ENCODE data around the gene CHCHD2. TPM values are rescaled to one million over a fixed set of nuclear protein-coding genes. Genes with fewer than 3 reads are reported as not detected.
A peak's percentile ranks its signal among the peaks of the same experiment; 100 is the strongest.

Gene CHCHD2
- total and polyA plus RNA-seq, 2 of the 13 experiments (the other 11 are each of a cell fraction or from before 2014, with no cell fraction given), result 330 to 572 TPM

DNA sequence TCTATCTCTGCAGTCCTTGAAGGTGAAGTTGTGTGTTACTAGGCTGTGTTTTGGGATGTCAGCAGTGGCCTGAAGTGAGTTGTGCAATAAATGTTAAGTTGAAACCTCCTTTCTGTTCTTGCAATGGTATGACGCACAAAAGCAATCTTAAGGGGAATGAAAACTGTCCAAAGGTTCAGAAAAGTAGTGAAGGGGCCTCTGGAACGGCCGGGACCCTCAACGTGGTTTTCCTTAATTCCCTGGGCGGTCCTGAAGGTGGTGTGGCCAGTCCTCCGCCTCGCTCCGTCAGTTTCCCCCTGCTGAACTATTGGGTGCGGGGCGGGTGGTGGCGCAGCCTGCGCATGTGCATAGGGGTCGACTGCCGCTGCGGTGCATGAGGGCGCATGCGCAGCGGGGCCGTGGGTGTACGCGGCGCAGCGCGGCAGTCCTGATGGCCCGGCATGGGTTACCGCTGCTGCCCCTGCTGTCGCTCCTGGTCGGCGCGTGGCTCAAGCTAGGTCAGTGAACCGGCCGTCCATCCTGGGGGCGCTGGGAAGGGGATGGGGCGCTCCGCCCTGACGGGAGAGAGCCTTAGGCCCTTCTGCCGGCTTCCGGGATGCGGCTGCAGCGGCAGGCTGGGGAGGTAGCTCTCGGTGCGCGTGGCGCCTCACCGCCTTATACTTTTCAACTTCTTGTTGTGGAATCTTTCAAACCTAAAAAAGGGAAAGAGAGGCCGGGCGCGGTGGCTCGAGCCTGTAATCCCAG, 42.2 kb downstream of the CHCHD2 start, which contains the start of gene SUMF2 (continued):
- TF ChIP-seq KLF6 (CRISPR knock-in tag; IDR thresholded peaks at IDR 0.05) (0 out of 2 replicates have a peak, but pooled peaks have one; percentile 41), PRMT3 (CRISPR knock-in tag; IDR thresholded peaks at IDR 0.05; ENCODE audit: borderline replicate concordance, low read depth) (peak; percentile 51; the same call in 1 of the 2 replicates), KLF15 (CRISPR knock-in tag; IDR thresholded peaks at IDR 0.05; ENCODE audit: borderline replicate concordance) (0 out of 2 replicates have a peak, but pooled peaks have one; percentile 32), ZNF296 (CRISPR knock-in tag; conservative IDR thresholded peaks at IDR 0.05) (no peak), SMC3 (IDR thresholded peaks at IDR 0.05; ENCODE audit: low read length) (no peak), YEATS4 (CRISPR knock-in tag; IDR thresholded peaks at IDR 0.05; ENCODE audit: borderline replicate concordance) (peak; percentile 80; the same call in 1 of the 2 replicates), KMT2B (CRISPR knock-in tag; IDR thresholded peaks at IDR 0.05) (peak; percentile 76; the same call in 1 of the 2 replicates), ZNF552 (CRISPR knock-in tag; IDR thresholded peaks at IDR 0.05; ENCODE audit: borderline replicate concordance) (peak; percentile 86; the same call in 1 of the 2 replicates), NR2F2 (IDR thresholded peaks at IDR 0.05; ENCODE audit: borderline replicate concordance, low read depth) (no peak), ZNF333 (CRISPR knock-in tag; IDR thresholded peaks at IDR 0.05; ENCODE audit: borderline replicate concordance) (no peak; the same call in 1 of the 2 replicates), ARID2 (CRISPR knock-in tag; IDR thresholded peaks at IDR 0.05; ENCODE audit: borderline replicate concordance) (no peak), ZSCAN21 (CRISPR knock-in tag; IDR thresholded peaks at IDR 0.05; ENCODE audit: borderline replicate concordance) (peak; percentile 88), FLYWCH1 (CRISPR knock-in tag; IDR thresholded peaks at IDR 0.05) (no peak), KDM1A (CRISPR knock-in tag; IDR thresholded peaks at IDR 0.05) (no peak), CBFB (CRISPR knock-in tag; IDR thresholded peaks at IDR 0.05) (peak; percentile 46; the same call in 1 of the 2 replicates), ZFX (CRISPR knock-in tag; IDR thresholded peaks at IDR 0.05; ENCODE audit: low read depth) (peak; percentile 83), FOXA3 (CRISPR knock-in tag; IDR thresholded peaks at IDR 0.05) (no peak), NR1H2 (CRISPR knock-in tag; IDR thresholded peaks at IDR 0.05; ENCODE audit: borderline replicate concordance, low read depth) (no peak), RCOR2 (CRISPR knock-in tag; IDR thresholded peaks at IDR 0.05) (no peak), HDAC1 (CRISPR knock-in tag; IDR thresholded peaks at IDR 0.05) (peak; percentile 77), ZNF615 (CRISPR knock-in tag; IDR thresholded peaks at IDR 0.05; ENCODE audit: borderline replicate concordance) (no peak), AHR (CRISPR knock-in tag; IDR thresholded peaks at IDR 0.05) (no peak; the same call in 1 of the 2 replicates), ELF4 (CRISPR knock-in tag; IDR thresholded peaks at IDR 0.05; ENCODE audit: borderline replicate concordance) (peak; percentile 38; the same call in 1 of the 2 replicates), ZBTB3 (CRISPR knock-in tag; IDR thresholded peaks at IDR 0.05; ENCODE audit: borderline replicate concordance, low read depth) (no peak), ZNF12 (CRISPR knock-in tag; IDR thresholded peaks at IDR 0.05) (0 out of 2 replicates have a peak, but pooled peaks have one; percentile 23)
- TF ChIP-seq, protein P1, sequence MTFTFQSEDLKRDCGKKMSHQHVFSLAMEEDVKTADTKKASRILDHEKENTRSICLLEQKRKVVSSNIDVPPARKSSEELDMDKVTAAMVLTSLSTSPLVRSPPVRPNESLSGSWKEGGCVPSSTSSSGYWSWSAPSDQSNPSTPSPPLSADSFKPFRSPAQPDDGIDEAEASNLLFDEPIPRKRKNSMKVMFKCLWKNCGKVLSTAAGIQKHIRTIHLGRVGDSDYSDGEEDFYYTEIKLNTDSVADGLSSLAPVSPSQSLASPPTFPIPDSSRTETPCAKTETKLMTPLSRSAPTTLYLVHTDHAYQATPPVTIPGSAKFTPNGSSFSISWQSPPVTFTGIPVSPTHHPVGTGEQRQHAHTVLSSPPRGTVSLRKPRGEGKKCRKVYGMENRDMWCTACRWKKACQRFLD (CRISPR knock-in tag; IDR thresholded peaks at IDR 0.05; ENCODE audit: borderline replicate concordance), result no peak
- TF ChIP-seq, protein P2, sequence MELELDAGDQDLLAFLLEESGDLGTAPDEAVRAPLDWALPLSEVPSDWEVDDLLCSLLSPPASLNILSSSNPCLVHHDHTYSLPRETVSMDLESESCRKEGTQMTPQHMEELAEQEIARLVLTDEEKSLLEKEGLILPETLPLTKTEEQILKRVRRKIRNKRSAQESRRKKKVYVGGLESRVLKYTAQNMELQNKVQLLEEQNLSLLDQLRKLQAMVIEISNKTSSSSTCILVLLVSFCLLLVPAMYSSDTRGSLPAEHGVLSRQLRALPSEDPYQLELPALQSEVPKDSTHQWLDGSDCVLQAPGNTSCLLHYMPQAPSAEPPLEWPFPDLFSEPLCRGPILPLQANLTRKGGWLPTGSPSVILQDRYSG (CRISPR knock-in tag; IDR thresholded peaks at IDR 0.05), result no peak
- TF ChIP-seq, protein P3, sequence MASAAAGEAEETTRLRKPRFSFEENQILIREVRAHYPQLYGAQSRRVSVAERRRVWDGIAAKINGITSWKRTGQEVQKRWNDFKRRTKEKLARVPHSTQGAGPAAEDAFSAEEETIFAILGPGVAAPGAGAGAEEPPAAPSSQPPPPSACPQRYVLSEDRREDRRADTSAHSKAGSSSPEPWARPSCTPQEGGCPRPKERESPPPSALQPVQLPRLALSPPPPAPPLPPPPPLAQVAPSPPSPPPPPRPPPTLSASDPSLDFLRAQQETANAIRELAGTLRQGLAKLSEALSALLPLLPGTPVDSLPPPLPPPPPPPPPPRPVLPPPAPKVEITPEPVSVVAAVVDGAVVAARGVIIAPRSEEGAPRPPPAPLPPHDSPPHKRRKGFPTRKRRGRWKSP (CRISPR knock-in tag; IDR thresholded peaks at IDR 0.05), result peak; percentile 79

Data from HepG2 (cell line).